ENCODE data around the gene STXBP4. TPM values are rescaled to one million over a fixed set of nuclear protein-coding genes. Genes with fewer than 3 reads are reported as not detected.

Gene STXBP4
- total RNA-seq, 1 donor from 2014 or later = 4.9 TPM

GRCh38 chr17:54932711-54933110 is 35.9 kb upstream of the STXBP4 start:
- Histone ChIP-seq H3K36me3 (peaks cover 32 to 59% of the 10 kb centered on the region in 2 donors), H3K9me3 (no peaks in the 10 kb centered on the region), H3K27ac (no peak overlapping the region), H3K4me3 (no peak overlapping the region), H3K27me3 (no peaks in the 10 kb centered on the region), H3K4me1 (no peaks in the 10 kb centered on the region)
- DNase-seq (ENCODE audit: low spot score in 2 of 2) = no peak
- intact Hi-C loops (cut with DNase I) = no loop called here
- TF ChIP-seq CTCF (IDR thresholded peaks at IDR 0.05) = no peak

GRCh38 chr17:54933921-54934320 is 34.6 kb upstream of the STXBP4 start:
- no peak for TF ChIP-seq CTCF (IDR thresholded peaks at IDR 0.05)
- no peaks in the 10 kb centered on the region for H3K27me3 ChIP-seq
- no peaks in the 10 kb centered on the region for H3K4me1 ChIP-seq
- H3K36me3 ChIP-seq = peaks cover 32 to 56% of the 10 kb centered on the region in 2 donors
- DNase-seq (ENCODE audit: low spot score in 2 of 2) = no peak
- H3K4me3 ChIP-seq = no peak overlapping the region
- H3K27ac ChIP-seq = no peak overlapping the region
- intact Hi-C loops (cut with DNase I) = no loop called here
- H3K9me3 ChIP-seq = no peaks in the 10 kb centered on the region

GRCh38 chr17:54935471-54935870 is 33.1 kb upstream of the STXBP4 start:
- intact Hi-C loops (cut with DNase I) = no loop called here
- Histone ChIP-seq H3K27ac (no peak overlapping the region), H3K4me1 (no peaks in the 10 kb centered on the region), H3K27me3 (no peaks in the 10 kb centered on the region), H3K4me3 (no peak overlapping the region), H3K36me3 (peaks cover 28 to 59% of the 10 kb centered on the region in 2 donors), H3K9me3 (no peaks in the 10 kb centered on the region)
- TF ChIP-seq CTCF (IDR thresholded peaks at IDR 0.05) = no peak
- no peak for DNase-seq (ENCODE audit: low spot score in 2 of 2)

GRCh38 chr17:54937018-54937417 is 31.5 kb upstream of the STXBP4 start:
- intact Hi-C loops (cut with DNase I) = no loop called here
- H3K4me1 ChIP-seq = no peaks in the 10 kb centered on the region
- H3K4me3 ChIP-seq = no peak overlapping the region
- DNase-seq (ENCODE audit: low spot score in 2 of 2) = no peak
- H3K36me3 ChIP-seq = peaks cover 24 to 57% of the 10 kb centered on the region in 2 donors
- no peak overlapping the region for H3K27ac ChIP-seq
- no peaks in the 10 kb centered on the region for H3K27me3 ChIP-seq
- no peaks in the 10 kb centered on the region for H3K9me3 ChIP-seq
- no peak for TF ChIP-seq CTCF (IDR thresholded peaks at IDR 0.05)

- no peak for DNase-seq (ENCODE audit: low spot score in 2 of 2)
- Histone ChIP-seq H3K4me1 (no peaks in the 10 kb centered on the region), H3K27me3 (no peaks in the 10 kb centered on the region), H3K4me3 (no peak overlapping the region), H3K9me3 (no peaks in the 10 kb centered on the region), H3K27ac (no peak overlapping the region), H3K36me3 (peaks cover 24 to 57% of the 10 kb centered on the region in 2 donors)
- intact Hi-C loops (cut with DNase I) = no loop called here
- no peak for TF ChIP-seq CTCF (IDR thresholded peaks at IDR 0.05)
These were observed 31.1 kb upstream of the STXBP4 start for GRCh38 chr17:54937426-54937825.

- TF ChIP-seq CTCF (IDR thresholded peaks at IDR 0.05) = no peak
- H3K27ac ChIP-seq = no peak overlapping the region
- intact Hi-C loops (cut with DNase I) = no loop called here
These were observed 27.3 kb upstream of the STXBP4 start for GRCh38 chr17:54941285-54941684.

More at GRCh38 chr17:54941285-54941684, 27.3 kb upstream of the STXBP4 start:
- Histone ChIP-seq H3K9me3 (no peaks in the 10 kb centered on the region), H3K36me3 (peaks cover 7 to 31% of the 10 kb centered on the region in 2 donors), H3K4me1 (no peaks in the 10 kb centered on the region), H3K27me3 (no peaks in the 10 kb centered on the region), H3K4me3 (no peak overlapping the region)
- DNase-seq (ENCODE audit: low spot score in 2 of 2) = no peak

Data from ascending aorta (tissue), 2 donors.